HG03280 (cell line): ENCODE measurements around the gene RLBP1.
"Not testable (repeated sequence)": the region's sequence is repeated elsewhere in the genome, so short reads cannot be mapped to it uniquely, and the experiment has no call there.

Experiments used
- ATAC-seq: cut with Tn5 transposase; IDR thresholded peaks from one replicate; pipeline ENCODE4 v1.9.1; 2021; ENCODE audit warnings: mild to moderate bottlenecking, moderate library complexity; ENCODE audit not compliant: unreplicated experiment

RLBP1 gene

GRCh38 chr15:89221543-89221942 is at the start of gene RLBP1:
TSS of gene RLBP1 (minus strand) at chr15:89221579. CDS start at chr15:89218975, 2,604 bp downstream.
- ATAC-seq = no peak

- ATAC-seq = not testable (repeated sequence)
These were observed 28.8 kb upstream of the RLBP1 start for GRCh38 chr15:89250142-89250541.

DNA sequence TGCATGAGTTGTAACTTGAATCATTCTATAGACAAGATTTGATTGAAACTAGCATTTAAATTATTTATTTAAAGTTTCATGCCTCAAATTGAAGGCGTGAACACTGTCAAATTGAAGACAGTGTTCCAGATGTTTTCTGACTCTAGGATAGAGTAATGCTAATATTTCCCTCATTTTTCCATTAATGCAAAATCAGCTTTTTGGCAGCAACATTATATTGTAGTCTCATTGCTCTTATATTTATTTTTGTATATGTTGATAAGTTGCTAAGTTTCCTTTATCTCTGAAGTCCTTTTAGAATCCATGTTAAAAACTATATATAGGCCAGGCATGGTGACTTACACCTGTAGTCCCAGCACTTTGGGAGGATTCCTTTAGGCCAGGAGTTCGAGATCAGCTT is 27.2 kb upstream of the RLBP1 start:
- ATAC-seq = no peak

GRCh38 chr15:89247446-89247845 is 26.1 kb upstream of the RLBP1 start:
- ATAC-seq = no peak

DNA sequence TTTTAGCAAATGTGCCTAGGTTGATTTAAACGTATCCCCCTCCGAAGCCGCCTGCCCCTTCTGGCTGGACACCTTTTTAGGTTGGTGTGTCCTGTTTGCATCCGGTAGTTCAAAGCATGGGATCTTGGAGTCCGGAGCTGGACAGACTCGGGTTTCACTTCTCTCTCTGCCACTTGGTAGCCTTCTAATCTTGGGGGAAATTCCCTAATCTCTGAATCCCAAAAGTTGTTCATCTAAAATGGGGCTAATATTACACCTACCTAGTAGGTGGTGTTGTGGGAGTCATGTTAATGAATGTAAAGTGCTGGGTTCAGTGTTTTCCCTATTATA is 23.2 kb upstream of the RLBP1 start:
- ATAC-seq = peak; percentile 9

DNA sequence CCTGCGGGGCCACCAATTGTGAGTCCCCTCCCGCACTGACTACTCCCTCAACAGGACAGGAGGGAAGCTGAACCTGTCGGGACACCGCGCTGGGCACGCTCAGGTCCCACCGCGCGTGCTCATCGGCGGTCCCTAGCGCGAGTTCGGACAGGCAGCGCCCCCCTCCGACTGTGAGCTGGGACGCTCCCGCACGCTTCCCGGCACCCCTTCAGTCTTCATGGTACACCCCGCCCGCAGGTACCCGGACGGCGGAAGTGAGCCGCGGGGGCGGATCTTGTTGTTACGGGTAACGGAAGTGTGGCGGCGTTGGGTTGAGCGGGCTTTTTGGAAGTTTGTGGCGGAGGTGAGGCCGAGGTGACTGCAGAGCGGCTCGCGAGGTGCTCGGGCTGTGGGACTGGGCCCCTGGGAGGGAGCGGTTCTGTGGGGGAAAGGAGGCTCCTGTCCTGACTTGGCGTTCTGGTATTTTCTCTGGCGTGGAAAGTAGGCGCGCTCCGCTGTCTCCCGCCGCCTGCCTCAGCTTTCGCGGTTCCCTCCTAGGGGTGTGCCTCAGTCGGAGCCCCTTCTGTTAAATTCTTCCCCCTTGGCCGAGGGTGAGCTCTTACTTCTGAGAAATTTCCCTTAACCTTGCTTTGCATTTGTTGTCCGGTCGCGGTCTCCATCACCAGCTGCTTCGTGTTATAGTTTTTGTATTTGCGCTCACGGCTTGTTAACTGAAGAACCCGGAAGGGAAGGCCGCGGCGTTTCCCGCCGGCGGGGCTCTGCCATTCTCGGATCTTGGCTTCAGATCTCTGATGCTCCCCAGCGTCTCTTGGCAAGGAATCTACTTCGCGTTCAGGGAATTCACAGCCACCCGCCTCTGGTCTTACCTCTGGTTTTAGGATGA is 22.6 kb upstream of the RLBP1 start, which contains the start of gene FANCI:
Gene FANCI (plus strand): TSS at position 289 of the 883 bp plus-strand sequence. CDS start 3,669 bp downstream, outside the sequence.
- ATAC-seq = peak; percentile 94

GRCh38 chr15:89243046-89243690 is 21.8 kb upstream of the RLBP1 start:
- no peak for ATAC-seq

DNA sequence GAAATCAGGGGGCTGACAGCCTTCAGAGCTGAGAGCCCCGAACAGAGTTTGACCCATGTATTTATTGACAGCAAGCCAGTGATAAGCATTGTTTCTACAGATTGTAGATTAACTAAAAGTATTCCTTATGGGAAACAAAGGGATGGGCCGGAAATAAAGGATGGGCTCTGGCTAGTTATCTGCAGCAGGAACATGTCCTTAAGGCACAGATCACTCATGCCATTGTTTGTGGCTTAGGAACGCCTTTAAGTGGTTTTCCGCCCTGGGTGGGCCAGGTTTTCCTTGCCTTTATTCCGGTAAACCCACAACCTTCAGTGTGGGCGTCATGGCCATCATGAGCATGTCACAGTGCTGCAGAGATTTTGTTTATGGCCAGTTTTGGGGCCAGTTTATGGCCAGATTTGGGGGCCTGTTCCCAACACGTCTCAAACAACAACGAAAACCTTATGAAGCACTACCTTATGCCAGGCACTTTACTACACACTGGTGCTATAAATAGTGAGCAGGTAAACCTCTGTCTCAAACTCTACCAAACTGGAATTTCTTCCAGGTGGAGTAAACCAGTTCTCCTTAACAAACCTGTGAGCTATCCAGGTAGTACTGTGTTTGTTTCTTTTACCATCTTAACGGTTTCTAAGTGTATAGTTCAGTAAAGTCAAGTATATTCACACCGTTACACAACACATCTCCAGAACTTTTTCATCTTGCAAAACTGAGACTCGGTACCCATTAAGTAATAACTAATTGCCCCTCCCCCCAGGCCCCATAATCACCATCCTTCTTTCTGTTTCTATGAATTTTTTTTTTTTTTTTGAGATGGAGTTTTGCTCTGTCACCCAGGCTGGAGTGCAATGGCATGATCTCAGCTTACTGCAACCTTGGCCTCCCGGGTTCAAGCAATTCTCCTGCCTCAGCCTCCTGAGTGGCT is 18.8 kb upstream of the RLBP1 start:
- not testable (repeated sequence) for ATAC-seq

GRCh38 chr15:89231832-89232231 is 10.5 kb upstream of the RLBP1 start:
- no peak for ATAC-seq

DNA sequence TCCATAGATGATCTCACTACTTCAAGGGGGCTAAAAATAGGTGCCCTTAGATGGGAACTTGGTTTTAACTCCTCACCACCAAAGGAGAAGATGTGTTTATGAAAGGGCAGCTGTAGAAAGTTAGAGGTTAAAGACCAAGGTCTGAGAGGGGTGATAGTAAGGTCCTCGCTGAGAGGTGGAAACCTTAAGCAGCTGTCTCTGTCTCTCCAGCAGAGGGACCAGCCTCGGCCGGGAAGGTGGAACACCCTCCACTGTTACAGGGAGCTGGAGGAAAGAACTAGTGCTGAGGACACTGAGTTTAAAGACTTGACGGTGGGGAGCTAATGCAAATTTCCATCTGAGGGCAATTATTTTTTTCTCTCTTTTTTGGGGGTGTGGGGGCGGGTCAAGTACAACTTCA is 8.9 kb upstream of the RLBP1 start:
- ATAC-seq = no peak

GRCh38 chr15:89227425-89227824 is 6.0 kb upstream of the RLBP1 start:
- ATAC-seq = no peak

GRCh38 chr15:89226359-89227221 is 5.2 kb upstream of the RLBP1 start:
- no peak for ATAC-seq

DNA sequence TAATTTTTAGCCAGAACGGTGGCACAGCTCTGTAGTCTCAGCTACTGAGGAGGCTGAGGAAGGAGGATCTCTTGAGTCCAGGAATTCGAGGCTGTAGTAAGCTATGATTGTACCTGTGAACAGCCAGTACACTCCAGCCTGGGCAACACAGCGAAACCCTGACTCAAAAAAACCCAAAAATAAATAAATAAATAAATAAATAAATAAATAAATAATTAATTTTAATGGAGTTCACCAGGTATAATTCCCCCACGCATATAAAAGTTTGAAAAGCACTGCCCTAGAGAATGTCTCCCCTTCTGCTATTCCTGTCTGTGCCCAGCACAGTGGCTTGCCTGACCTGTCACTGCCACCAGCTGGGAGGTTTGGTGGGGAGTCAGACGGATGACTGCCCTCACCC is 4.2 kb upstream of the RLBP1 start:
- no peak for ATAC-seq

DNA sequence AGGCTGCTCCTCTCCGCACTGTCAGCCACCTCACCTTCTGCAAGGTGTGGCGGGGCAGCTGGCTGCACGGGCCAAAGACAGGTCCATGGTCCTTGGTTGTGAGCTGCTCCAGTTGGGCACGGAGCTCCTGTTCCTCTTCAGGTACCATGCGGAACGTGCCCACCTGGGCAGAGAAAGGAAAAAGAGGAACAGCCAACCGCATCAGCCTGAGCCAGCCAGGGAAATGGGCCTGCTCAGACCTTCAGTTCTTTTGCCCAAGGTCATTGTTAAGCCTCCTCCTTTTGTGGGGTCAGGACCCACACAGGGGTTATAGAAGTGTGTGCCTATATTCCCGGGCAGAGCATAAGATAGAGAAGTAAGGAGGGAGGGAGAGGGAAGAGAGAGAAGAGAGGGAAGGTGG is 2.8 kb downstream of the RLBP1 start:
- ATAC-seq = no peak

- ATAC-seq = no peak
These were observed 3.5 kb downstream of the RLBP1 start for GRCh38 chr15:89217686-89218376.

- no peak for ATAC-seq
These were observed 4.3 kb downstream of the RLBP1 start for GRCh38 chr15:89217031-89217430.

DNA sequence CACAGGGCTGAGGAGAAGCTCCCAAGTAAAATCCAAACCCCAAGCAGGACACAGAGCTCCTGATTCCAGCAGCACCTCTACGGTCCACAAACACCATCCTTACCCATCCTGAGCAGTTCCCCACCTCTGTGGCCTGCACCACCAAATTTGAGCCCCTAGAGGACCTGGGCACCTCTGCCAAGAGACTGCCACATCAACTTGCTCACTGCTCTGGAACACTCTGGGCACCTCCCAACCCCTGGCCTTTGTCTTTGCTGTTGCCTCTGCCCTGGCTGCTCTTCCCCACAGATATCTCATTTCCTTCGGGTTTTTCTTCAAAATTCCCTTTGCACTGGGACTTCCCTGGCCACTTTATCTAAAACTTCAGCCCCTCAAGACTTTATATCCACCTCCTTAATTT is 5.8 kb downstream of the RLBP1 start:
- ATAC-seq = no peak

- ATAC-seq = no peak
These were observed 9.7 kb downstream of the RLBP1 start for GRCh38 chr15:89211678-89212170.

DNA sequence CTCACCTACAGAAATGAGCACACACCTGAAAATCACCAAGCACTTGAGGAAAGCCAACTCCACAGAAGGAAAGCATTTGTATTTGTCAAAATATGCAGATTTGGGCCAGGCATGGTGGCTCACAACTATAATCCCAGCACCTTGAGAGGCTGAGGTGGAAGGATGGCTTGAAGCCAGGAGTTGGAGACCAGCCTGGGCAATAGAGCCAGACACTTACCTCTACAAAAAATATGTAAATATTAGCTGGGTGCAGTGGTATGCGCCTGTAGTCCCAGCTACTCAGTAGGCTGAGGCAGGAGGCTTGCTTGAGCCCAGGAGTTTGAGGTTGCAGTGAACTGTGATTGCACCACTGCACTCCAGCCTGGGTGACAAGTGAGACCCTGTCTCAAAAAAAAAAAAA is 12.3 kb downstream of the RLBP1 start:
- no peak for ATAC-seq
